Mammary epithelial cell (primary cell): ENCODE results near the gene ACSM6.

ENCODE experiments used
- CTCF ChIP-seq, 2 donors: IDR thresholded peaks in 1 of 2; conservative IDR thresholded peaks in 1 of 2; 2 replicates each; pipeline ENCODE4 v1.5.1; 2011 to 2012; ENCODE audit warnings: inconsistent platforms in 2 of 2, low read length in 2 of 2, mild to moderate bottlenecking in 2 of 2, control low read depth in 1 of 2, low read depth in 1 of 2; ENCODE audit not compliant: insufficient read depth in 1 of 2; ENCODE audit errors: extremely low read depth in 1 of 2
- EZH2 ChIP-seq: IDR thresholded peaks from 2 replicates; pipeline ENCODE4 v1.6.1; 2012; ENCODE audit warnings: low read length, inconsistent platforms, borderline replicate concordance

- TF ChIP-seq EZH2 (no peak), CTCF (conservative IDR thresholded peaks at IDR 0.05 in 1 of 2, IDR thresholded peaks at IDR 0.05 in 1 of 2; ENCODE audit: extremely low read depth in 1 of 2, insufficient read depth in 1 of 2, low read depth in 1 of 2, low read length in 2 of 2) (no peak)
Measured at GRCh38 chr10:95253007-95253406, 59.0 kb downstream of the ACSM6 start.
